ENCODE measurements around the gene TAC3.
"Not testable (repeated sequence)": the region's sequence is repeated elsewhere in the genome, so short reads cannot be mapped to it uniquely, and the experiment has no call there.

TAC3 gene

GRCh38 chr12:56983386-56983785 is 32.9 kb downstream of the TAC3 start:
- no peak for ATAC-seq
- TF ChIP-seq ZFP3 (CRISPR knock-in tag; IDR thresholded peaks at IDR 0.05) (no peak), ARNTL (CRISPR knock-in tag; IDR thresholded peaks at IDR 0.05; ENCODE audit: borderline replicate concordance, low read depth) (no peak), OSR1 (CRISPR knock-in tag; IDR thresholded peaks at IDR 0.05) (no peak), ZNF70 (CRISPR knock-in tag; IDR thresholded peaks at IDR 0.05) (no peak), RARB (CRISPR knock-in tag; IDR thresholded peaks at IDR 0.05) (no peak), PPARA (CRISPR knock-in tag; IDR thresholded peaks at IDR 0.05; ENCODE audit: borderline replicate concordance) (no peak), ZC3H10 (CRISPR knock-in tag; IDR thresholded peaks at IDR 0.05) (no peak), ISL1 (CRISPR knock-in tag; IDR thresholded peaks at IDR 0.05) (no peak), GLIS3 (CRISPR knock-in tag; IDR thresholded peaks at IDR 0.05) (no peak), CSRNP3 (CRISPR knock-in tag; IDR thresholded peaks at IDR 0.05) (no peak), ZFP30 (CRISPR knock-in tag; IDR thresholded peaks at IDR 0.05) (no peak)
- TF ChIP-seq, protein P1, sequence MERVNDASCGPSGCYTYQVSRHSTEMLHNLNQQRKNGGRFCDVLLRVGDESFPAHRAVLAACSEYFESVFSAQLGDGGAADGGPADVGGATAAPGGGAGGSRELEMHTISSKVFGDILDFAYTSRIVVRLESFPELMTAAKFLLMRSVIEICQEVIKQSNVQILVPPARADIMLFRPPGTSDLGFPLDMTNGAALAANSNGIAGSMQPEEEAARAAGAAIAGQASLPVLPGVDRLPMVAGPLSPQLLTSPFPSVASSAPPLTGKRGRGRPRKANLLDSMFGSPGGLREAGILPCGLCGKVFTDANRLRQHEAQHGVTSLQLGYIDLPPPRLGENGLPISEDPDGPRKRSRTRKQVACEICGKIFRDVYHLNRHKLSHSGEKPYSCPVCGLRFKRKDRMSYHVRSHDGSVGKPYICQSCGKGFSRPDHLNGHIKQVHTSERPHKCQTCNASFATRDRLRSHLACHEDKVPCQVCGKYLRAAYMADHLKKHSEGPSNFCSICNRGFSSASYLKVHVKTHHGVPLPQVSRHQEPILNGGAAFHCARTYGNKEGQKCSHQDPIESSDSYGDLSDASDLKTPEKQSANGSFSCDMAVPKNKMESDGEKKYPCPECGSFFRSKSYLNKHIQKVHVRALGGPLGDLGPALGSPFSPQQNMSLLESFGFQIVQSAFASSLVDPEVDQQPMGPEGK (CRISPR knock-in tag; IDR thresholded peaks at IDR 0.05; ENCODE audit: borderline replicate concordance): no peak

DNA sequence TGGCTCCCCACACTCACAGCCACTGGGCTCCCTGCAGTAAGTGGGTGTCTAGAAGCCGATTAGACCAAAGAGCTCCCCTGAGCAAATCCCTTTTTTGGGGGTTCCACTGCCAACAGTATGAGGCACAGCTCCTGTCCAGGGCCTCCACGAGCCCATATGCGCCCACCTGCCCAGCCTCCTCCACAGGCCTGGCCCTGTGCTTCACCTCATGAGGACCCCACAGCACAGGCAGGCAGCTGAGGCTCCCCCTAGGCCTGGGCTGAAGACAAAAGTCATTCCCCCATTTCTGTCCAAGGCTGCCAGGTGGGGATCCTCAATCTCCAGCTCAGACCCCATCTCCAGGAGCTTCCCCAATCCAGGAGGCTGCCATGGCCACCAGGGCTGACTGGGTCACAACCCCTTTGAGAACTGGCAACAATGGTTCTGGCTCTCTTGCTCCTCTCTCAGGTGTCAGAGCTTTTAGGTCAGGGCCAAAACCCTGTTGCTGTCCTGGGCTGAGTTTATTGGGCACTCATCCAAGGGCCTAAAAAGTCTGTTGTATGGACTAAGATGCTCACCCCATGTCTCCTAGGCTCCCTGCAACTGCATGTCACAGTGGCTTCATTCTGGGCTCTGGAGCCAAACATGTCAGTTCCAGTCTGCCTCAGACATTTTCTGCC is 33.6 kb downstream of the TAC3 start:
- not testable (repeated sequence) for ATAC-seq

GRCh38 chr12:56980941-56981530 is 35.3 kb downstream of the TAC3 start:
- TF ChIP-seq, protein P1 (CRISPR knock-in tag; IDR thresholded peaks at IDR 0.05; ENCODE audit: borderline replicate concordance): no peak
- no peak for TF ChIP-seq BACH2 (CRISPR knock-in tag; IDR thresholded peaks at IDR 0.05; ENCODE audit: borderline replicate concordance)
- TF ChIP-seq ESRRG (CRISPR knock-in tag; IDR thresholded peaks at IDR 0.05): no peak
- TF ChIP-seq ZNF70 (CRISPR knock-in tag; IDR thresholded peaks at IDR 0.05): no peak
- TF ChIP-seq GLIS3 (CRISPR knock-in tag; IDR thresholded peaks at IDR 0.05): no peak
- TF ChIP-seq ARNTL (CRISPR knock-in tag; IDR thresholded peaks at IDR 0.05; ENCODE audit: borderline replicate concordance, low read depth): no peak
- no peak for TF ChIP-seq CSRNP3 (CRISPR knock-in tag; IDR thresholded peaks at IDR 0.05)
- TF ChIP-seq PPARA (CRISPR knock-in tag; IDR thresholded peaks at IDR 0.05; ENCODE audit: borderline replicate concordance): no peak
- TF ChIP-seq ZNF565 (CRISPR knock-in tag; conservative IDR thresholded peaks at IDR 0.05; ENCODE audit: low read depth): no peak
- no peak for ATAC-seq

DNA sequence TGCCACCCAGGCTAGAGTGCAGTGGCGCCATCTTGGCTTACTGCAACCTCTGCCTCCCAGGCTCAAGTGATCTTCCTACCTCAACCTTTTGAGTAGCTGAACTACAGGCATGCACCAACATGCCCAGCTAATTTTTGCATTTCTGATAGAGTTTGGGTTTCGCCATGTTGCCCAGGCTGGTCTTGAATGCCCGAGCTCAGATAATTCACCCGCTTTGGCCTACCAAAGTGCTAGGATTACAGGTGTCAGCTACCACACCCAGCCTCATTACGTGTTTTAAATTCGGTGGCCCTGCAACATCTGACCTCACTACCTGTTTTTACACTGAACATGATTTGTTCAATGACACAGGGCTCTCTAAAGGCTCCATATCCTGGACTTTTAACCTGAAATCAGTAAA is 36.1 kb downstream of the TAC3 start:
- no peak for ATAC-seq
- no peak for TF ChIP-seq ESRRG (CRISPR knock-in tag; IDR thresholded peaks at IDR 0.05)
- TF ChIP-seq ZFP3 (CRISPR knock-in tag; IDR thresholded peaks at IDR 0.05): no peak
- TF ChIP-seq ZNF8 (CRISPR knock-in tag; IDR thresholded peaks at IDR 0.05): no peak
- TF ChIP-seq, protein P1 (CRISPR knock-in tag; IDR thresholded peaks at IDR 0.05; ENCODE audit: borderline replicate concordance): no peak
- TF ChIP-seq, protein P2, sequence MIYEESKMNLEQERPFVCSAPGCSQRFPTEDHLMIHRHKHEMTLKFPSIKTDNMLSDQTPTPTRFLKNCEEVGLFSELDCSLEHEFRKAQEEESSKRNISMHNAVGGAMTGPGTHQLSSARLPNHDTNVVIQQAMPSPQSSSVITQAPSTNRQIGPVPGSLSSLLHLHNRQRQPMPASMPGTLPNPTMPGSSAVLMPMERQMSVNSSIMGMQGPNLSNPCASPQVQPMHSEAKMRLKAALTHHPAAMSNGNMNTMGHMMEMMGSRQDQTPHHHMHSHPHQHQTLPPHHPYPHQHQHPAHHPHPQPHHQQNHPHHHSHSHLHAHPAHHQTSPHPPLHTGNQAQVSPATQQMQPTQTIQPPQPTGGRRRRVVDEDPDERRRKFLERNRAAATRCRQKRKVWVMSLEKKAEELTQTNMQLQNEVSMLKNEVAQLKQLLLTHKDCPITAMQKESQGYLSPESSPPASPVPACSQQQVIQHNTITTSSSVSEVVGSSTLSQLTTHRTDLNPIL (CRISPR knock-in tag; IDR thresholded peaks at IDR 0.05; ENCODE audit: low read depth): no peak

Measured in SK-N-SH treated with all-trans-retinoic acid at 6 μM for 48 hours (cell line).